Heart right ventricle (tissue), 16 donors: ENCODE results near the gene POLD1. TPM values are rescaled to one million over a fixed set of nuclear protein-coding genes. Genes with fewer than 3 reads are reported as not detected.
A peak's percentile ranks its signal among the peaks of the same experiment; 100 is the strongest.

Source experiments
- ATAC-seq, 8 donors: fragments of 200-7000 bp; cut with Tn5 transposase; one replicate each; pipeline ENCODE4 v1.9.1; 2020; ENCODE audit warnings: mild to moderate bottlenecking in 8 of 8, moderate library complexity in 8 of 8, moderate number of reproducible peaks in 1 of 8
- DNase-seq, 2 donors: peaks; one replicate each; pipeline ENCODE4 v3.0.0-alpha.2; 2020
- H3K27ac ChIP-seq, 10 donors: fragments of 200-600 bp; sonication (generic) in 2 of 10; one replicate each; pipeline versions ENCODE4 v1.5.0 to v1.8.0; 2020 to 2022; ENCODE audit warnings: mild to moderate bottlenecking in 3 of 10
- H3K27me3 ChIP-seq, 7 donors: fragments of 200-600 bp; one replicate each; pipeline ENCODE4 v1.8.0; 2021 to 2022; ENCODE audit warnings: mild to moderate bottlenecking in 2 of 7
- H3K36me3 ChIP-seq, 9 donors: fragments of 200-600 bp; sonication (generic) in 1 of 9; one replicate each; pipeline versions ENCODE4 v1.5.0 to v1.8.0; 2020 to 2022; ENCODE audit warnings: mild to moderate bottlenecking in 2 of 9
- H3K4me1 ChIP-seq, 9 donors: fragments of 200-600 bp; sonication (generic) in 1 of 9; one replicate each; pipeline versions ENCODE4 v1.5.0 to v1.8.0; 2020 to 2022; ENCODE audit warnings: mild to moderate bottlenecking in 4 of 9
- H3K4me3 ChIP-seq, 10 donors: fragments of 200-600 bp; sonication (generic) in 2 of 10; one replicate each; pipeline versions ENCODE4 v1.5.0 to v1.8.0; 2020 to 2022; ENCODE audit warnings: mild to moderate bottlenecking in 7 of 10, moderate library complexity in 2 of 10
- H3K9me3 ChIP-seq, 11 donors: fragments of 200-600 bp in 10 of 11; sonication (generic) in 2 of 11; one replicate each; pipeline versions ENCODE4 v1.5.0 to v1.8.0; 2013 to 2022; ENCODE audit warnings: mild to moderate bottlenecking in 2 of 11, control low read depth in 1 of 11, moderate library complexity in 1 of 11
- WGBS, 2 donors: extraction: QIAGEN DNeasy Blood & Tissue Kit; methylation state at CpG; one replicate each; pipeline ENCODE4 v1.1.7; 2013; ENCODE audit warnings: inconsistent platforms in 1 of 2; 5-methylcytosine and 5-hydroxymethylcytosine counted together
- intact Hi-C, 10 donors: fragments of 100-400 bp; cut with DNase I; formaldehyde crosslinking; loops; one replicate each; pipeline versions ENCODE4 v1.11.1 to v1.14.2; 2022
- polyA plus RNA-seq, 2 donors: library from polyadenylated mRNA; stranded (reverse); fragments of 200-250 nt; gene quantifications; one replicate each; pipeline ENCODE4 v1.2.3, GENCODE V29; 2013
- total RNA-seq, 10 donors: library from RNA; stranded (reverse); fragmentation: NEBNext Ultra II Directional in 3 of 10; extraction: Animal tissue kit (Norgen Biotek cat#: 25700) in 3 of 10; gene quantifications; one replicate each; pipeline versions ENCODE4 v1.2.1 to v1.2.4, GENCODE V29; 2021 to 2023
- TF ChIP-seq, protein P1 (sequence below), 9 donors: fragments of 200-600 bp; sonication (generic) in 2 of 9; IDR thresholded peaks; one replicate each; pipeline versions ENCODE4 v1.5.0 to v1.8.0; 2021 to 2022; ENCODE audit warnings: antibody characterized with exemption in 9 of 9, mild to moderate bottlenecking in 5 of 9, moderate library complexity in 1 of 9
- donor health status: Arrhythmogenic right ventricular cardiomyopathy.
- donor health status: ischemic (EF 13 %, LVEDD 7.1; RV severe dilation, severe dysfunction).
- donor health status: healthy with polysubstance abuse.
- donor health status: DM: no; HTN: yes; CAD: no.
- donor health status: DM: no; HTN: no; CAD: no.
- donor health status: ischemic (EF 25% LVEDD 6.9; RV normal size, moderate dysfunction).
- donor health status: ischemic (EF 25% LVEDD 5.7; RV mildly dilated, moderate dysfunction).
- donor health status: healthy.
- donor health status: DM: yes; HTN: yes; CAD: no.
- donor health status: Ischemic cardiomyopathy.
- donor health status: ischemic (EF 35%, LVEDD 5.7; RV mildly dilated, moderate dysfunction).
- donor health status: nonischemic (EF 11% LVEDD 7.7; RV severe dilation, severe dysfunction).
- donor health status: DM: yes; HTN: yes; CAD: no.
- donor health status: PGD.
- donor health status: ischemic (EF 29% LVEDD 5.4; RV normal size, mild dysfunction).
- donor health status: nonischemic (EF 23%, LVEDD 6.1; RV moderate dilation, normal function).

POLD1 gene
- total and polyA plus RNA-seq, 12 donors: 4.2 to 28.3 (median 11.3) TPM

DNA sequence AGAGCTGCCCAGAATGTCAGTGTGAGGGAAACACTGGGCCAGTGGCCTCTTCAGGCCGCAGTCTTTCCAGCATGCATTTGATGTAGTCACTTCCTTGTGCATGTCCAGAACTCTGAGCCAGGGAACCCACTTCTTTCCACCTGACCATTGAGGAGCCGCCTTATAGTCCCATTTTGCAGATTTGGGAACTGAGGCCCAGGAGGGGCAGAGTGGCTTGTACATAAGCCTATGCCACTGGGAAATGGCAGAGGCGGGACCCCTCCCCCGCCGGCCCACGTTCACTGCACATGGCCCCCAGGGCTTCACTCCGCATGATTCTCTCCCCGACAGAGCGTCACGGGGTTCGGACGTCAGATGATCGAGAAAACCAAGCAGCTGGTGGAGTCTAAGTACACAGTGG lies 28.9 kb downstream of the POLD1 start:
- no peak overlapping the region for H3K4me3 ChIP-seq
- ATAC-seq: no peak
- intact Hi-C loops: loop anchor here in 3 of 10 donors (5.0 kb wide), 2 partner anchors 41 to 46 kb away; partner anchors contain the start of gene NAPSA (in 2 of the 3)
- H3K27me3 ChIP-seq: peaks cover 0 to 13% (median 9%) of the 10 kb centered on the region in 7 donors
- WGBS, 2 donors: 93 to 94% methylated on average over 13 of the region's 13 CpGs
- H3K9me3 ChIP-seq: peaks cover 0 to 6% (median 0%) of the 10 kb centered on the region in 11 donors
- no peak overlapping the region for H3K27ac ChIP-seq
- peaks cover 0 to 13% (median 0%) of the 10 kb centered on the region in 9 donors for H3K4me1 ChIP-seq
- peaks cover 0 to 28% (median 0%) of the 10 kb centered on the region in 9 donors for H3K36me3 ChIP-seq
- DNase-seq: no peak
- TF ChIP-seq, protein P1, sequence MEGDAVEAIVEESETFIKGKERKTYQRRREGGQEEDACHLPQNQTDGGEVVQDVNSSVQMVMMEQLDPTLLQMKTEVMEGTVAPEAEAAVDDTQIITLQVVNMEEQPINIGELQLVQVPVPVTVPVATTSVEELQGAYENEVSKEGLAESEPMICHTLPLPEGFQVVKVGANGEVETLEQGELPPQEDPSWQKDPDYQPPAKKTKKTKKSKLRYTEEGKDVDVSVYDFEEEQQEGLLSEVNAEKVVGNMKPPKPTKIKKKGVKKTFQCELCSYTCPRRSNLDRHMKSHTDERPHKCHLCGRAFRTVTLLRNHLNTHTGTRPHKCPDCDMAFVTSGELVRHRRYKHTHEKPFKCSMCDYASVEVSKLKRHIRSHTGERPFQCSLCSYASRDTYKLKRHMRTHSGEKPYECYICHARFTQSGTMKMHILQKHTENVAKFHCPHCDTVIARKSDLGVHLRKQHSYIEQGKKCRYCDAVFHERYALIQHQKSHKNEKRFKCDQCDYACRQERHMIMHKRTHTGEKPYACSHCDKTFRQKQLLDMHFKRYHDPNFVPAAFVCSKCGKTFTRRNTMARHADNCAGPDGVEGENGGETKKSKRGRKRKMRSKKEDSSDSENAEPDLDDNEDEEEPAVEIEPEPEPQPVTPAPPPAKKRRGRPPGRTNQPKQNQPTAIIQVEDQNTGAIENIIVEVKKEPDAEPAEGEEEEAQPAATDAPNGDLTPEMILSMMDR (IDR thresholded peaks at IDR 0.05): no peak

DNA sequence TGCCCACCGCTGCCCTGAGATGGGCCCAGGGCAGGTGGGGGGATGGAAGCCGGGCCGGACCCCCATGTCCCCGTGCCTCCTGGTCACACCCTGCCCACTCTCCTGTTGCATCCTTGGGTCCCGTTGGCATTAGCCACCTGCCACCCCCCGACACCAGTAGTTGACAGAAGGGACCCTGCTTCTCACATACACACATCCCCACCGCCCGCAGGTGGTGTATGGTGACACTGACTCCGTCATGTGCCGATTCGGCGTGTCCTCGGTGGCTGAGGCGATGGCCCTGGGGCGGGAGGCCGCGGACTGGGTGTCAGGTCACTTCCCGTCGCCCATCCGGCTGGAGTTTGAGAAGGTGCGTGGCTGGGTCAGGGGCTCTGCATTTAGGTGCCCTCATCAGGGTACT lies 29.4 kb downstream of the POLD1 start:
- intact Hi-C loops: loop anchor here in 3 of 10 donors (5.0 kb wide), 2 partner anchors 41 to 46 kb away; partner anchors contain the start of gene NAPSA (in 2 of the 3)
- 95 to 96% methylated on average over 21 of the region's 21 CpGs for WGBS, 2 donors
- peaks cover 2 to 17% (median 14%) of the 10 kb centered on the region in 7 donors for H3K27me3 ChIP-seq
- peaks cover 0 to 27% (median 0%) of the 10 kb centered on the region in 9 donors for H3K36me3 ChIP-seq
- ATAC-seq: no peak
- H3K4me1 ChIP-seq: peaks cover 0 to 14% (median 0%) of the 10 kb centered on the region in 9 donors
- H3K9me3 ChIP-seq: peaks cover 0 to 6% (median 0%) of the 10 kb centered on the region in 11 donors
- no peak overlapping the region for H3K27ac ChIP-seq
- TF ChIP-seq, protein P1 (IDR thresholded peaks at IDR 0.05): no peak
- no peak overlapping the region for H3K4me3 ChIP-seq
- no peak for DNase-seq

DNA sequence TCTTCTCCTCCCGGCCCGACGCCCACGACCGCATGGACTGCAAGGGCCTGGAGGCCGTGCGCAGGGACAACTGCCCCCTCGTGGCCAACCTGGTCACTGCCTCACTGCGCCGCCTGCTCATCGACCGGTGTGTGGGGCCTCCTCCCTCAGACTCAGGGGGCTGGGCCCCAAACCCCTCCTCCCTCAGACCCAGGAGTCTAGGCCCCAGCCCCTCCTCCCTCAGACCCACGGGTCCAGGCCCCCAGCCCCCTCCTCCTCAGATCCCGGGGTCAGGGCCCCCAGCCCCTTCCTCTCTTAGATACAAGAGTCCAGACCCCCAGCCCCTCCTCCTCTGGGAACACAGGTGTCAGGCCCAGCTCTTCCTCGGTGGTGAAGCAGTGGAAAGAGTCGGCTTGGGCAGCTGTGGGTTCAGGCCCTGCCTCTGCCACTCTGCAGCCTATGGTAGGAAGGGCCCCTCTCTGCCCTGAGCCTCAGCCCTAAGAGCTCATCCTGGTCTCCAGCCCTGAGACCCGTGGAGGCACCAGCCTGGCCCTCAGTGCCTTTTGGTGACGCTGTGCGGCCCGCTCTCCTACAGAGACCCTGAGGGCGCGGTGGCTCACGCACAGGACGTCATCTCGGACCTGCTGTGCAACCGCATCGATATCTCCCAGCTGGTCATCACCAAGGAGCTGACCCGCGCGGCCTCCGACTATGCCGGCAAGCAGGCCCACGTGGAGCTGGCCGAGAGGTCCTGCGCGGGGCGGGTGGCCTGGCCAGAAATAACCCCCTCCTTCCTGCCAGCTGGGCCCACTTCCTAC lies 30.9 kb downstream of the POLD1 start:
- WGBS, 2 donors: 54 to 55% methylated on average over 36 to 37 of the region's 37 CpGs
- Histone ChIP-seq H3K36me3 (peaks cover 0 to 12% (median 0%) of the 10 kb centered on the region in 9 donors), H3K4me1 (peaks cover 0 to 20% (median 0%) of the 10 kb centered on the region in 9 donors), H3K27ac (peak overlapping the region in 1 of 10 donors; percentile 40), H3K4me3 (peak overlapping the region in 1 of 10 donors; percentile 20), H3K27me3 (peaks cover 8 to 32% (median 29%) of the 10 kb centered on the region in 7 donors), H3K9me3 (peaks cover 0 to 6% (median 0%) of the 10 kb centered on the region in 11 donors)
- DNase-seq (peak; percentile 59 to 80), ATAC-seq (peak; percentile 75 to 90 (median 81))
- intact Hi-C loops: loop anchor here in 9 of 10 donors (2.0 to 5.0 kb wide), 4 partner anchors 43 to 58 kb away; partner anchors contain the start of gene NAPSA (in 3 of the 9)
- TF ChIP-seq, protein P1 (IDR thresholded peaks at IDR 0.05): peak; percentile 63 to 95 (median 89)

DNA sequence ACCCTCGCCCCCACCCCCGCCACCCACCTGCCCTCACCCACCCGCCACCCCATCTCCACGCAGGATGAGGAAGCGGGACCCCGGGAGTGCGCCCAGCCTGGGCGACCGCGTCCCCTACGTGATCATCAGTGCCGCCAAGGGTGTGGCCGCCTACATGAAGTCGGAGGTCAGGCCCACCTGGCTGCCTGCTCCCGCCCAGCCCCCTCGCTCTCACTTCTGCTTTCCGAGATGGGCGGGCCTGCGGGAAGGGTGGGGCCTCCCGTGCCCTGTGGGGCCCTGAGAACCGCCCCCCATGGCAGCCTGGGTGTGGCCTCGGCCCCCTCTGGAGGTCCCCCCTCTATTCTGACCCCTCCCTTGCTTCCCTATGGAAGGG lies 31.5 kb downstream of the POLD1 start:
- peak in 1 of 2 donors; percentile 36 for DNase-seq
- intact Hi-C loops: loop anchor here in 7 of 10 donors (2.0 to 5.0 kb wide), 3 partner anchors 47 to 58 kb away; partner anchors contain the start of gene NAPSA (in 1 of the 7)
- ATAC-seq: peak in 6 of 8 donors; percentile 6 to 30 (median 22)

More for the DNA sequence above, 31.5 kb downstream of the POLD1 start:
- H3K27ac ChIP-seq: peak overlapping the region in 1 of 10 donors; percentile 40
- H3K9me3 ChIP-seq: peaks cover 0 to 6% (median 0%) of the 10 kb centered on the region in 11 donors
- 86% methylated on average over 18 to 22 of the region's 22 CpGs for WGBS, 2 donors
- H3K27me3 ChIP-seq: peaks cover 8 to 38% (median 35%) of the 10 kb centered on the region in 7 donors
- peaks cover 0 to 7% (median 0%) of the 10 kb centered on the region in 9 donors for H3K36me3 ChIP-seq
- peak overlapping the region in 1 of 10 donors; percentile 20 for H3K4me3 ChIP-seq
- peaks cover 0 to 20% (median 0%) of the 10 kb centered on the region in 9 donors for H3K4me1 ChIP-seq
- TF ChIP-seq, protein P1 (IDR thresholded peaks at IDR 0.05): no peak
